ENCODE results near the gene PFDN5.

GRCh38 chr12:53308276-53308675 lies 12.9 kb downstream of the PFDN5 start:
- TF ChIP-seq POLR2A (IDR thresholded peaks at IDR 0.05) (no peak), CTCF (IDR thresholded peaks at IDR 0.05) (no peak)
